GM23338 (cell line): Measurements from ENCODE around the gene PTPN13. TPM values are rescaled to one million over a fixed set of nuclear protein-coding genes. Genes with fewer than 3 reads are reported as not detected.
A peak's percentile ranks its signal among the peaks of the same experiment; 100 is the strongest.

ENCODE experiments used
- ATAC-seq: fragments of 200-7000 bp; cut with Tn5 transposase; 3 replicates; pipeline ENCODE4 v1.9.1; 2020
- DNase-seq: peaks from one replicate; pipeline ENCODE4 v3.0.0-alpha.2; 2015; ENCODE audit warnings: low spot score
- H2AFZ ChIP-seq: fragments of 200-600 bp; sonication (generic); 2 replicates; pipeline ENCODE4 v1.8.0; 2016; ENCODE audit warnings: antibody characterized with exemption, mild to moderate bottlenecking, moderate library complexity
- H3F3A ChIP-seq: fragments of 200-600 bp; sonication (generic); replicated peaks from 2 replicates; pipeline ENCODE4 v1.8.0; 2017; ENCODE audit warnings: antibody characterized with exemption, mixed run types, low read depth
- H3K27ac ChIP-seq: fragments of 200-600 bp; sonication (generic); 2 replicates; pipeline ENCODE4 v1.6.1; 2016; ENCODE audit warnings: low read depth
- H3K27me3 ChIP-seq: fragments of 200-600 bp; sonication (generic); 2 replicates; pipeline ENCODE4 v1.8.0; 2016; ENCODE audit warnings: mild to moderate bottlenecking, mixed run types, moderate library complexity; ENCODE audit not compliant: insufficient read depth
- H3K36me3 ChIP-seq: fragments of 200-600 bp; sonication (generic); 2 replicates; pipeline ENCODE4 v1.8.0; 2016; ENCODE audit warnings: mild to moderate bottlenecking; ENCODE audit not compliant: insufficient read depth
- H3K4me1 ChIP-seq: fragments of 200-600 bp; sonication (generic); 2 replicates; pipeline ENCODE4 v1.8.0; 2016; ENCODE audit warnings: mild to moderate bottlenecking, moderate library complexity; ENCODE audit not compliant: insufficient read depth
- H3K4me2 ChIP-seq: fragments of 200-600 bp; sonication (generic); 2 replicates; pipeline ENCODE4 v1.7.1; 2017; ENCODE audit warnings: mixed run types
- H3K4me3 ChIP-seq: fragments of 200-600 bp; sonication (generic); 2 replicates; pipeline ENCODE4 v1.6.1; 2016; ENCODE audit warnings: mixed run types
- H3K79me2 ChIP-seq: fragments of 200-600 bp; sonication (generic); replicated peaks from 2 replicates; pipeline ENCODE4 v1.8.0; 2017; ENCODE audit warnings: mild to moderate bottlenecking; ENCODE audit not compliant: insufficient read depth
- H3K9me2 ChIP-seq: fragments of 200-600 bp; sonication (generic); 2 replicates; pipeline ENCODE4 v1.8.0; 2017; ENCODE audit not compliant: insufficient read depth
- H4K20me1 ChIP-seq: fragments of 200-600 bp; sonication (generic); replicated peaks from 2 replicates; pipeline ENCODE4 v1.8.0; 2017; ENCODE audit warnings: mild to moderate bottlenecking; ENCODE audit not compliant: insufficient read depth
- H3K27ac Mint-ChIP-seq: 2 replicates; pipeline ENCODE4 v1.8.0; 2020; ENCODE audit warnings: inconsistent platforms, mild to moderate bottlenecking, moderate library complexity, mixed read lengths
- H3K27me3 Mint-ChIP-seq: 3 replicates; pipeline ENCODE4 v1.8.0; 2022; ENCODE audit warnings: low read depth, mild to moderate bottlenecking, moderate library complexity, mixed read lengths, inconsistent platforms; ENCODE audit not compliant: insufficient read depth, poor library complexity
- H3K36me3 Mint-ChIP-seq: 3 replicates; pipeline ENCODE4 v1.8.0; 2021; ENCODE audit warnings: low read depth, mild to moderate bottlenecking, inconsistent platforms, moderate library complexity, mixed read lengths
- H3K4me1 Mint-ChIP-seq: 3 replicates; pipeline ENCODE4 v1.8.0; 2020; ENCODE audit warnings: mild to moderate bottlenecking, inconsistent platforms, mixed read lengths
- H3K4me3 Mint-ChIP-seq: 3 replicates; pipeline ENCODE4 v1.8.0; 2021; ENCODE audit warnings: moderate library complexity, mild to moderate bottlenecking, inconsistent platforms, mixed read lengths
- H3K9me3 Mint-ChIP-seq: 3 replicates; pipeline ENCODE4 v1.8.0; 2020; ENCODE audit warnings: moderate library complexity, mild to moderate bottlenecking, inconsistent platforms, mixed read lengths
- CREB1 ChIP-seq: fragments of 250-450 bp; sonication (Bioruptor Pico); IDR thresholded peaks from 2 replicates; pipeline ENCODE4 v1.5.0; 2020; ENCODE audit warnings: low read depth, mild to moderate bottlenecking, moderate library complexity
- CTCF ChIP-seq, 2 experiments: fragments of 200-600 bp in 1 of 2; sonication (generic) in 1 of 2; conservative IDR thresholded peaks; 2 replicates each; pipeline versions ENCODE4 v1.5.1 to v1.6.1; 2016 to 2017; ENCODE audit warnings: antibody characterized with exemption in 2 of 2, low read depth in 2 of 2, mild to moderate bottlenecking in 2 of 2, moderate library complexity in 1 of 2
- ETS1 ChIP-seq: IDR thresholded peaks from 2 replicates; pipeline ENCODE4 v1.6.1; 2016; ENCODE audit warnings: antibody characterized with exemption
- EZH2 ChIP-seq: fragments of 200-600 bp; sonication (generic); IDR thresholded peaks from one replicate; pipeline ENCODE4 v1.8.0; 2017; ENCODE audit warnings: antibody characterized with exemption, mild to moderate bottlenecking, low read depth; ENCODE audit not compliant: unreplicated experiment
- EZH2phosphoT487 ChIP-seq: fragments of 200-600 bp; sonication (generic); IDR thresholded peaks from one replicate; pipeline ENCODE4 v1.8.1; 2018; ENCODE audit warnings: antibody characterized with exemption; ENCODE audit not compliant: unreplicated experiment
- JUNB ChIP-seq: IDR thresholded peaks from one replicate; pipeline ENCODE4 v1.6.1; 2016; ENCODE audit warnings: antibody characterized with exemption; ENCODE audit not compliant: unreplicated experiment
- NANOG ChIP-seq: IDR thresholded peaks from 2 replicates; pipeline ENCODE4 v1.6.1; 2016; ENCODE audit warnings: antibody characterized with exemption, borderline replicate concordance
- POLR2AphosphoS5 ChIP-seq: IDR thresholded peaks from 2 replicates; pipeline ENCODE4 v1.6.1; 2016; ENCODE audit warnings: antibody characterized with exemption, low read depth
- REST ChIP-seq: IDR thresholded peaks from one replicate; pipeline ENCODE4 v1.6.1; 2018; ENCODE audit warnings: antibody characterized with exemption; ENCODE audit not compliant: unreplicated experiment
- STAT1 ChIP-seq: IDR thresholded peaks from one replicate; pipeline ENCODE4 v1.6.1; 2016; ENCODE audit warnings: antibody characterized with exemption; ENCODE audit not compliant: unreplicated experiment
- ZNF114 ChIP-seq: fragments of 250-450 bp; sonication (Bioruptor Pico); IDR thresholded peaks from 2 replicates; pipeline ENCODE4 v1.5.0; 2020; ENCODE audit warnings: mild to moderate bottlenecking, moderate library complexity
- ZNF331 ChIP-seq: fragments of 250-450 bp; sonication (Bioruptor Pico); IDR thresholded peaks from 2 replicates; pipeline ENCODE4 v1.5.0; 2020; ENCODE audit warnings: low read depth, mild to moderate bottlenecking, moderate library complexity
- ZNF462 ChIP-seq: fragments of 250-450 bp; sonication (Bioruptor Pico); IDR thresholded peaks from 2 replicates; pipeline ENCODE4 v1.5.0; 2020; ENCODE audit warnings: mild to moderate bottlenecking, moderate library complexity
- polyA plus RNA-seq: library from polyadenylated mRNA; unstranded; fragments of >200 nt; fragmentation: Nextera tagmentation; extraction: Ambion mirVana; gene quantifications from 2 replicates; pipeline ENCODE4 v1.2.1, GENCODE V29; 2016
- total RNA-seq: library from RNA; depleted of rRNA; stranded (reverse); fragments of >200 nt; shearing (Covaris generic); gene quantifications from 2 replicates; pipeline ENCODE4 v1.2.3, GENCODE V29; 2014

The PTPN13 gene
- total and polyA plus RNA-seq, 2 experiments from 2014 or later = 12.6 to 49.9 TPM

GRCh38 chr4:86730310-86730709 is 136.2 kb downstream of the PTPN13 start:
- no peak overlapping the region for H3K27ac Mint-ChIP-seq
- H3K9me2 ChIP-seq = 0 out of 2 replicates have a peak, but pooled peaks cover 10% of the 10 kb centered on the region
- H3K9me3 Mint-ChIP-seq = peaks cover 22% of the 10 kb centered on the region
- no peaks in the 10 kb centered on the region for H3K27me3 Mint-ChIP-seq
- H3K4me3 Mint-ChIP-seq = no peak overlapping the region
- ATAC-seq (peak; percentile 67), DNase-seq (peak; percentile 68)
- H3K79me2 ChIP-seq = peaks cover 8% of the 10 kb centered on the region; the same call in 1 of the 2 replicates
- no peaks in the 10 kb centered on the region; the same call in none of the 2 replicates for H3K36me3 ChIP-seq
- TF ChIP-seq CTCF (conservative IDR thresholded peaks at IDR 0.05; ENCODE audit: low read depth in 2 of 2) (no peak), EZH2phosphoT487 (no peak), ZNF331 (CRISPR knock-in tag) (no peak), STAT1 (no peak), NANOG (no peak), ZNF462 (CRISPR knock-in tag) (no peak), ETS1 (no peak), EZH2 (no peak), CREB1 (CRISPR knock-in tag) (no peak), JUNB (no peak), ZNF114 (no peak), REST (no peak), POLR2AphosphoS5 (no peak)
- H3K4me3 ChIP-seq = no peak overlapping the region
- no peaks in the 10 kb centered on the region for H3K27me3 ChIP-seq
- H2AFZ ChIP-seq = no peak overlapping the region
- peaks cover 2% of the 10 kb centered on the region; the same call in 1 of the 3 replicates for H3K4me1 Mint-ChIP-seq
- peaks cover 67% of the 10 kb centered on the region for H3K36me3 Mint-ChIP-seq
- H3K27ac ChIP-seq = no peak overlapping the region
- H4K20me1 ChIP-seq = no peaks in the 10 kb centered on the region
- no peaks in the 10 kb centered on the region for H3F3A ChIP-seq
- peaks cover 3% of the 10 kb centered on the region; the same call in 1 of the 2 replicates for H3K4me1 ChIP-seq
- H3K4me2 ChIP-seq = no peak overlapping the region
